Trophoblast cell (in vitro differentiated cells and primary cell): Measurements from ENCODE around the gene VPS33A.
A peak's percentile ranks its signal among the peaks of the same experiment; 100 is the strongest.

Source experiments
- DNase-seq, 2 donors: peaks; one replicate each; pipeline ENCODE4 v3.0.0-alpha.2; 2016
- H2AFZ ChIP-seq: 2 replicates; pipeline ENCODE4 v1.6.1; 2013; ENCODE audit warnings: low read length, moderate library complexity, mild to moderate bottlenecking; ENCODE audit not compliant: insufficient read depth, poor library complexity
- H2AK5ac ChIP-seq: 2 replicates; pipeline ENCODE4 v1.6.1; 2013; ENCODE audit warnings: mild to moderate bottlenecking, low read length
- H2BK120ac ChIP-seq: 2 replicates; pipeline ENCODE4 v1.6.1; 2013; ENCODE audit warnings: low read length, mild to moderate bottlenecking, moderate library complexity; ENCODE audit not compliant: insufficient read depth, poor library complexity
- H2BK12ac ChIP-seq: 2 replicates; pipeline ENCODE4 v1.6.1; 2013; ENCODE audit warnings: mild to moderate bottlenecking, low read length, moderate library complexity
- H2BK5ac ChIP-seq: 2 replicates; pipeline ENCODE4 v1.6.1; 2013; ENCODE audit warnings: low read length, low read depth, moderate library complexity, mild to moderate bottlenecking; ENCODE audit not compliant: poor library complexity
- H3K14ac ChIP-seq: 2 replicates; pipeline ENCODE4 v1.6.1; 2013; ENCODE audit warnings: mild to moderate bottlenecking, low read length
- H3K18ac ChIP-seq: 2 replicates; pipeline ENCODE4 v1.6.1; 2013; ENCODE audit warnings: mild to moderate bottlenecking, low read length
- H3K23ac ChIP-seq: 2 replicates; pipeline ENCODE4 v1.6.1; 2013; ENCODE audit warnings: low read length
- H3K27ac ChIP-seq: 2 replicates; pipeline ENCODE4 v1.5.1; 2013; ENCODE audit warnings: low read depth, mild to moderate bottlenecking, inconsistent platforms, low read length, moderate library complexity
- H3K27me3 ChIP-seq: 2 replicates; pipeline ENCODE4 v1.6.1; 2013; ENCODE audit warnings: inconsistent platforms, mild to moderate bottlenecking, low read length, moderate library complexity; ENCODE audit not compliant: insufficient read depth
- H3K36me3 ChIP-seq, 2 experiments: 1 replicate in 1 of 2; 2 replicates in 1 of 2; pipeline ENCODE4 v1.6.1; 2013; ENCODE audit warnings: low read length in 2 of 2, mild to moderate bottlenecking in 2 of 2, moderate library complexity in 1 of 2; ENCODE audit not compliant: insufficient read depth in 2 of 2, control insufficient read depth in 1 of 2
- H3K4ac ChIP-seq: 2 replicates; pipeline ENCODE4 v1.6.1; 2013; ENCODE audit warnings: low read depth, mild to moderate bottlenecking, low read length, moderate library complexity
- H3K4me1 ChIP-seq, 2 experiments: 1 replicate in 1 of 2; 2 replicates in 1 of 2; pipeline ENCODE4 v1.6.1; 2013; ENCODE audit warnings: low read length in 2 of 2, mild to moderate bottlenecking in 2 of 2, moderate library complexity in 1 of 2; ENCODE audit not compliant: insufficient read depth in 2 of 2, control insufficient read depth in 1 of 2
- H3K4me2 ChIP-seq: 2 replicates; pipeline ENCODE4 v1.6.1; 2013; ENCODE audit warnings: inconsistent platforms, mild to moderate bottlenecking, low read length, moderate library complexity
- H3K4me3 ChIP-seq: 2 replicates; pipeline ENCODE4 v1.5.1; 2013; ENCODE audit warnings: mild to moderate bottlenecking, low read depth, low read length, inconsistent platforms
- H3K79me1 ChIP-seq: one replicate; pipeline ENCODE4 v1.6.1; 2013; ENCODE audit warnings: low read length
- H3K79me2 ChIP-seq: 2 replicates; pipeline ENCODE4 v1.6.1; 2013; ENCODE audit warnings: low read length, mild to moderate bottlenecking; ENCODE audit not compliant: control insufficient read depth, insufficient read depth, poor library complexity
- H3K9ac ChIP-seq: 2 replicates; pipeline ENCODE4 v1.6.1; 2013; ENCODE audit warnings: mild to moderate bottlenecking, low read length
- H3K9me3 ChIP-seq: 2 replicates; pipeline ENCODE4 v1.6.1; 2013; ENCODE audit warnings: low read depth, mild to moderate bottlenecking, control low read depth, inconsistent platforms, low read length; ENCODE audit not compliant: insufficient read depth
- H4K12ac ChIP-seq: 2 replicates; pipeline ENCODE4 v1.6.1; 2013; ENCODE audit warnings: low read depth, mild to moderate bottlenecking, low read length, moderate library complexity
- H4K8ac ChIP-seq: 2 replicates; pipeline ENCODE4 v1.6.1; 2013; ENCODE audit warnings: low read depth, mild to moderate bottlenecking, low read length, moderate library complexity
- H4K91ac ChIP-seq: one replicate; pipeline ENCODE4 v1.6.1; 2013; ENCODE audit warnings: low read depth, mild to moderate bottlenecking, low read length, moderate library complexity
- WGBS: extraction: QIAGEN DNeasy Blood & Tissue Kit; methylation state at CpG from one replicate; pipeline ENCODE4 v1.1.7; 2013; ENCODE audit warnings: missing lambda C conversion rate; ENCODE audit not compliant: insufficient read length, insufficient coverage; ENCODE audit errors: extremely low coverage; 5-methylcytosine and 5-hydroxymethylcytosine counted together

The VPS33A gene

DNA sequence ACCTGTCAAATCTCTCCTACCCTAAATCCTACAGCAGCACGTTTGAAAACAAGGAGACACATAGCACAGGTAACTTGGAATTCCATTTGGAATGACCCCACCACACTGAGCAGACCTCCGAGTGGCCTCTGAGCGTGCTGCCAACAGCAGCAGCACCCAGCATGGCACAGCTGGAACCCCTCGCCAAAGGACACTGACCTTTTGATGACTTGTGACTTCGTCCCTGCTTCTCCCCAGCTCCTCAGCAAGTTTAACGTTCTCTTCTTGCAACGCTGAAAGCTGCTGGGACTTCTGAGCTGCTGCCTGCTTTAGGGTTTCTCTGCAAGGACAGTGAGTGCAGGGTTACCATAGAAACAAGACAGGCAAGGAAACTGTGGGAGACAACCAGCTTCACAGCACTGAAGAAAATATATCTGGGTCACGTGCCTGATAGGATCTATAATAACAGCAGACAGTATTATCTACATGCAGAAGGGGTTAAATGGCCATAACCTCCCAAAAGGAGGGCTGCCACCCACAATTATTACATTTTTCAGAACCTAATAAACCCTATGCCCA lies 43.3 kb upstream of the VPS33A start:
- Histone ChIP-seq H3K79me2 (no peaks in the 10 kb centered on the region), H3K14ac (no peak overlapping the region), H2BK12ac (no peak overlapping the region), H3K27ac (no peak overlapping the region), H2AFZ (no peak overlapping the region), H3K36me3 (peaks cover 26 to 37% of the 10 kb centered on the region in 2 experiments), H3K23ac (no peak overlapping the region), H2AK5ac (no peak overlapping the region), H3K27me3 (no peaks in the 10 kb centered on the region), H3K18ac (no peak overlapping the region), H3K79me1 (no peaks in the 10 kb centered on the region), H3K4me3 (no peak overlapping the region), H2BK120ac (no peak overlapping the region), H3K4me2 (no peak overlapping the region), H3K9me3 (no peaks in the 10 kb centered on the region), H3K4me1 (no peaks in the 10 kb centered on the region), H2BK5ac (no peak overlapping the region), H4K91ac (no peak overlapping the region), H3K4ac (no peak overlapping the region), H4K12ac (peak overlapping the region; percentile 3), H4K8ac (no peak overlapping the region), H3K9ac (no peak overlapping the region)
- no peak for DNase-seq
- no CpG with 5 or more reads among the region's 8 CpGs for WGBS

GRCh38 chr12:122308811-122309210 lies 42.5 kb upstream of the VPS33A start:
- H2AFZ ChIP-seq, result no peak overlapping the region
- H3K4me2 ChIP-seq, result no peak overlapping the region
- H3K4ac ChIP-seq, result no peak overlapping the region
- no peak overlapping the region for H3K23ac ChIP-seq
- no peak overlapping the region for H4K12ac ChIP-seq
- H2AK5ac ChIP-seq, result no peak overlapping the region
- H2BK5ac ChIP-seq, result no peak overlapping the region
- H3K18ac ChIP-seq, result no peak overlapping the region
- H3K27ac ChIP-seq, result no peak overlapping the region
- no peak overlapping the region for H2BK12ac ChIP-seq
- H3K27me3 ChIP-seq, result no peaks in the 10 kb centered on the region
- no peaks in the 10 kb centered on the region for H3K79me2 ChIP-seq
- no peak overlapping the region for H3K14ac ChIP-seq
- no peak overlapping the region for H4K91ac ChIP-seq
- WGBS, result no CpG with 5 or more reads among the region's 1 CpG
- H3K36me3 ChIP-seq, result peaks cover 25 to 35% of the 10 kb centered on the region in 2 experiments
- no peak overlapping the region for H2BK120ac ChIP-seq
- no peak overlapping the region for H3K4me3 ChIP-seq
- H3K4me1 ChIP-seq, result no peaks in the 10 kb centered on the region
- H3K9ac ChIP-seq, result no peak overlapping the region
- H3K9me3 ChIP-seq, result no peaks in the 10 kb centered on the region
- no peak overlapping the region for H4K8ac ChIP-seq
- no peaks in the 10 kb centered on the region for H3K79me1 ChIP-seq
- peak in 1 of 2 donors; percentile 4 for DNase-seq

DNA sequence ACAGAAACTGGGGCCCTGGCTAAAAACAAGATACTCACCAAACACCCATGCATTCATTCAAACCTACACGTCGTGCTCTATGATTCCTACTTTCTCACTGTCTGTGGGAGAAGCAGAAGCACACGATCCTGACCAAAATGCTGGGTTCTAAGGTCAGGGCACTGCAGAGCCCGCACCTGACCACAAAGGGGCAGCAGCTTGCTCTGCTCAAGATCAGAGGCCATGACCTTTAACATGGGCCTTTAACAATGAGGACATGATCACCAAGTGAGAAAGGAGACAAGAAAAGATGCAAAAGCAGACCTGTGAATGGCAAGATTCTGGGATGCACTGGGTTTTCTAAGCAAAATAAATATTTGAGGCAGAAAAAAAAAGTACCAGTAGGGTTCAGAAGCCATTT lies 40.1 kb upstream of the VPS33A start:
- H2BK12ac ChIP-seq, result no peak overlapping the region
- no peaks in the 10 kb centered on the region for H3K27me3 ChIP-seq
- peak in 1 of 2 donors; percentile 11 for DNase-seq
- no peak overlapping the region for H2BK5ac ChIP-seq
- H2AK5ac ChIP-seq, result no peak overlapping the region
- H3K9ac ChIP-seq, result no peak overlapping the region
- H2AFZ ChIP-seq, result no peak overlapping the region
- H3K18ac ChIP-seq, result no peak overlapping the region
- no peaks in the 10 kb centered on the region for H3K9me3 ChIP-seq
- H3K14ac ChIP-seq, result no peak overlapping the region
- H3K23ac ChIP-seq, result no peak overlapping the region
- H4K8ac ChIP-seq, result no peak overlapping the region
- H3K27ac ChIP-seq, result no peak overlapping the region
- no CpG with 5 or more reads among the region's 4 CpGs for WGBS
- H3K4me1 ChIP-seq, result no peaks in the 10 kb centered on the region
- H4K91ac ChIP-seq, result no peak overlapping the region
- H3K4ac ChIP-seq, result no peak overlapping the region
- no peaks in the 10 kb centered on the region for H3K79me1 ChIP-seq
- peaks cover 23 to 39% of the 10 kb centered on the region in 2 experiments for H3K36me3 ChIP-seq
- no peak overlapping the region for H2BK120ac ChIP-seq
- no peak overlapping the region for H3K4me3 ChIP-seq
- no peaks in the 10 kb centered on the region for H3K79me2 ChIP-seq
- H4K12ac ChIP-seq, result no peak overlapping the region
- H3K4me2 ChIP-seq, result no peak overlapping the region

DNA sequence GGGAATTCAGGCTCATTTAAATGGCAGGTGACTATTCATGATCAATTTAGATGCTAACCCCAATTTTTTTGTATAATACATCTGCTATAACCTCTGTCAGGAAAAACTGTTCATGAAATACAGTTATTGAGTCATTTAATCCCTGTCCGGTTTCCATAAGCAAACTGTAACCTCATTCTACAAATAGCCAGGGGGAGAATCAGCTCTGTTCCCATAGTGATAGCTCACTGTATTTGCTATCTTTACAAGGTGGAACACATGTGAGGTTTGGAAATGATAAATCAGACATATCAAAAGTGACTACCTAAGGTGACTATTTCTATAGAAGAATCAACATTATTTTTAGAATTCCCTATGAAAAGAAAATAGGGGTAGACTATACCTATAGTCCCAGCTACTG lies 38.6 kb upstream of the VPS33A start:
- Histone ChIP-seq H4K8ac (no peak overlapping the region), H2AK5ac (no peak overlapping the region), H3K18ac (no peak overlapping the region), H3K9ac (no peak overlapping the region), H3K4me1 (no peaks in the 10 kb centered on the region), H3K9me3 (no peaks in the 10 kb centered on the region), H3K79me1 (no peaks in the 10 kb centered on the region), H4K91ac (no peak overlapping the region), H3K4me2 (no peak overlapping the region), H3K27ac (no peak overlapping the region), H3K4ac (no peak overlapping the region), H3K36me3 (peaks cover 24 to 41% of the 10 kb centered on the region in 2 experiments), H2BK5ac (no peak overlapping the region), H3K23ac (no peak overlapping the region), H2BK12ac (no peak overlapping the region), H3K79me2 (no peaks in the 10 kb centered on the region), H3K4me3 (no peak overlapping the region), H2AFZ (no peak overlapping the region), H4K12ac (no peak overlapping the region), H3K27me3 (no peaks in the 10 kb centered on the region), H3K14ac (no peak overlapping the region), H2BK120ac (no peak overlapping the region)
- no CpG with 5 or more reads among the region's 1 CpG for WGBS
- no peak for DNase-seq
